SK-N-SH treated with all-trans-retinoic acid at 6 μM for 48 hours (cell line): ENCODE data around the gene ERC1.
A peak's percentile ranks its signal among the peaks of the same experiment; 100 is the strongest.
"Not testable (repeated sequence)": the region's sequence is repeated elsewhere in the genome, so short reads cannot be mapped to it uniquely, and the experiment has no call there.

ENCODE experiments used
- ATAC-seq: fragments of 200-7000 bp; cut with Tn5 transposase; 3 replicates; pipeline ENCODE4 v1.9.1; 2020; ENCODE audit warnings: mild to moderate bottlenecking, moderate library complexity
- BACH2 ChIP-seq: fragments of 250-450 bp; sonication (Bioruptor Pico); IDR thresholded peaks from 2 replicates; pipeline ENCODE4 v1.9.0; 2021; ENCODE audit warnings: mild to moderate bottlenecking, borderline replicate concordance
- ESRRG ChIP-seq: fragments of 250-450 bp; sonication (Bioruptor Pico); IDR thresholded peaks from 2 replicates; pipeline ENCODE4 v1.6.1; 2021; ENCODE audit warnings: mild to moderate bottlenecking
- ISL1 ChIP-seq: fragments of 250-450 bp; sonication (Bioruptor Pico); IDR thresholded peaks from 2 replicates; pipeline ENCODE4 v2.1.2; 2022; ENCODE audit warnings: mild to moderate bottlenecking, moderate library complexity
- OSR1 ChIP-seq: fragments of 250-450 bp; sonication (Bioruptor Pico); IDR thresholded peaks from 2 replicates; pipeline ENCODE4 v1.8.0; 2022; ENCODE audit warnings: moderate library complexity, mild to moderate bottlenecking, inconsistent platforms
- RARB ChIP-seq: fragments of 250-450 bp; sonication (Bioruptor Pico); IDR thresholded peaks from 2 replicates; pipeline ENCODE4 v1.8.0; 2021; ENCODE audit warnings: mild to moderate bottlenecking, moderate library complexity
- SNAI2 ChIP-seq: fragments of 250-450 bp; sonication (Bioruptor Pico); IDR thresholded peaks from 2 replicates; pipeline ENCODE4 v1.5.0; 2020; ENCODE audit warnings: mild to moderate bottlenecking, moderate library complexity
- TCF4 ChIP-seq: fragments of 250-450 bp; sonication (Bioruptor Pico); IDR thresholded peaks from 2 replicates; pipeline ENCODE4 v1.8.0; 2021; ENCODE audit warnings: mild to moderate bottlenecking, moderate library complexity, borderline replicate concordance
- TOX ChIP-seq: fragments of 250-450 bp; sonication (Bioruptor Pico); IDR thresholded peaks from 2 replicates; pipeline ENCODE4 v1.8.0; 2021; ENCODE audit warnings: mild to moderate bottlenecking, moderate library complexity, borderline replicate concordance
- ZC3H10 ChIP-seq: fragments of 250-450 bp; sonication (Bioruptor Pico); IDR thresholded peaks from 2 replicates; pipeline ENCODE4 v1.5.1; 2021; ENCODE audit warnings: mild to moderate bottlenecking, moderate library complexity
- ZFP3 ChIP-seq: fragments of 250-450 bp; sonication (Bioruptor Pico); IDR thresholded peaks from 2 replicates; pipeline ENCODE4 v1.5.0; 2020; ENCODE audit warnings: mild to moderate bottlenecking, moderate library complexity
- ZNF565 ChIP-seq: fragments of 450-650 bp; formaldehyde crosslinking; conservative IDR thresholded peaks from 2 replicates; pipeline ENCODE4 v1.5.0; 2020; ENCODE audit warnings: low read depth, mild to moderate bottlenecking, moderate library complexity
- ZNF70 ChIP-seq: fragments of 450-650 bp; formaldehyde crosslinking; IDR thresholded peaks from 2 replicates; pipeline ENCODE4 v1.5.0; 2020; ENCODE audit warnings: mild to moderate bottlenecking, moderate library complexity
- TF ChIP-seq, protein P1 (sequence below): fragments of 250-450 bp; sonication (Bioruptor Pico); IDR thresholded peaks from 2 replicates; pipeline ENCODE4 v1.8.0; 2021; ENCODE audit warnings: low read depth, mild to moderate bottlenecking, moderate library complexity, borderline replicate concordance
- TF ChIP-seq, protein P2 (sequence below): fragments of 250-450 bp; sonication (Bioruptor Pico); IDR thresholded peaks from 2 replicates; pipeline ENCODE4 v1.5.0; 2020; ENCODE audit warnings: mild to moderate bottlenecking, moderate library complexity
- TF ChIP-seq, protein P3 (sequence below): fragments of 250-450 bp; sonication (Bioruptor Pico); IDR thresholded peaks from 2 replicates; pipeline ENCODE4 v1.8.0; 2020; ENCODE audit warnings: mild to moderate bottlenecking, moderate library complexity, borderline replicate concordance
- TF ChIP-seq, protein P4 (sequence below): fragments of 250-450 bp; sonication (Bioruptor Pico); IDR thresholded peaks from 2 replicates; pipeline ENCODE4 v1.5.1; 2021; ENCODE audit warnings: mild to moderate bottlenecking, moderate library complexity
- TF ChIP-seq, protein P5 (sequence below): fragments of 250-450 bp; sonication (Bioruptor Pico); IDR thresholded peaks from 2 replicates; pipeline ENCODE4 v1.5.1; 2020; ENCODE audit warnings: low read depth, mild to moderate bottlenecking, moderate library complexity

Gene ERC1

GRCh38 chr12:1195513-1195912 is 204.5 kb downstream of the ERC1 start:
- no peak for ATAC-seq
- TF ChIP-seq TOX (CRISPR knock-in tag) (no peak), RARB (CRISPR knock-in tag) (no peak), TCF4 (CRISPR knock-in tag) (no peak), ZNF565 (CRISPR knock-in tag) (no peak), ESRRG (CRISPR knock-in tag) (no peak), ZNF70 (no peak), BACH2 (CRISPR knock-in tag) (no peak), ISL1 (CRISPR knock-in tag) (no peak), ZC3H10 (CRISPR knock-in tag) (no peak), SNAI2 (CRISPR knock-in tag) (no peak)
- TF ChIP-seq, protein P1, sequence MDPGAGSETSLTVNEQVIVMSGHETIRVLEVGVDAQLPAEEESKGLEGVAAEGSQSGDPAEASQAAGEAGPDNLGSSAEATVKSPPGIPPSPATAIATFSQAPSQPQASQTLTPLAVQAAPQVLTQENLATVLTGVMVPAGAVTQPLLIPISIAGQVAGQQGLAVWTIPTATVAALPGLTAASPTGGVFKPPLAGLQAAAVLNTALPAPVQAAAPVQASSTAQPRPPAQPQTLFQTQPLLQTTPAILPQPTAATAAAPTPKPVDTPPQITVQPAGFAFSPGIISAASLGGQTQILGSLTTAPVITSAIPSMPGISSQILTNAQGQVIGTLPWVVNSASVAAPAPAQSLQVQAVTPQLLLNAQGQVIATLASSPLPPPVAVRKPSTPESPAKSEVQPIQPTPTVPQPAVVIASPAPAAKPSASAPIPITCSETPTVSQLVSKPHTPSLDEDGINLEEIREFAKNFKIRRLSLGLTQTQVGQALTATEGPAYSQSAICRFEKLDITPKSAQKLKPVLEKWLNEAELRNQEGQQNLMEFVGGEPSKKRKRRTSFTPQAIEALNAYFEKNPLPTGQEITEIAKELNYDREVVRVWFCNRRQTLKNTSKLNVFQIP (CRISPR knock-in tag) = no peak
- TF ChIP-seq, protein P2, sequence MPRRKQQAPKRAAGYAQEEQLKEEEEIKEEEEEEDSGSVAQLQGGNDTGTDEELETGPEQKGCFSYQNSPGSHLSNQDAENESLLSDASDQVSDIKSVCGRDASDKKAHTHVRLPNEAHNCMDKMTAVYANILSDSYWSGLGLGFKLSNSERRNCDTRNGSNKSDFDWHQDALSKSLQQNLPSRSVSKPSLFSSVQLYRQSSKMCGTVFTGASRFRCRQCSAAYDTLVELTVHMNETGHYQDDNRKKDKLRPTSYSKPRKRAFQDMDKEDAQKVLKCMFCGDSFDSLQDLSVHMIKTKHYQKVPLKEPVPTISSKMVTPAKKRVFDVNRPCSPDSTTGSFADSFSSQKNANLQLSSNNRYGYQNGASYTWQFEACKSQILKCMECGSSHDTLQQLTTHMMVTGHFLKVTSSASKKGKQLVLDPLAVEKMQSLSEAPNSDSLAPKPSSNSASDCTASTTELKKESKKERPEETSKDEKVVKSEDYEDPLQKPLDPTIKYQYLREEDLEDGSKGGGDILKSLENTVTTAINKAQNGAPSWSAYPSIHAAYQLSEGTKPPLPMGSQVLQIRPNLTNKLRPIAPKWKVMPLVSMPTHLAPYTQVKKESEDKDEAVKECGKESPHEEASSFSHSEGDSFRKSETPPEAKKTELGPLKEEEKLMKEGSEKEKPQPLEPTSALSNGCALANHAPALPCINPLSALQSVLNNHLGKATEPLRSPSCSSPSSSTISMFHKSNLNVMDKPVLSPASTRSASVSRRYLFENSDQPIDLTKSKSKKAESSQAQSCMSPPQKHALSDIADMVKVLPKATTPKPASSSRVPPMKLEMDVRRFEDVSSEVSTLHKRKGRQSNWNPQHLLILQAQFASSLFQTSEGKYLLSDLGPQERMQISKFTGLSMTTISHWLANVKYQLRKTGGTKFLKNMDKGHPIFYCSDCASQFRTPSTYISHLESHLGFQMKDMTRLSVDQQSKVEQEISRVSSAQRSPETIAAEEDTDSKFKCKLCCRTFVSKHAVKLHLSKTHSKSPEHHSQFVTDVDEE (CRISPR knock-in tag) = no peak
- TF ChIP-seq, protein P3, sequence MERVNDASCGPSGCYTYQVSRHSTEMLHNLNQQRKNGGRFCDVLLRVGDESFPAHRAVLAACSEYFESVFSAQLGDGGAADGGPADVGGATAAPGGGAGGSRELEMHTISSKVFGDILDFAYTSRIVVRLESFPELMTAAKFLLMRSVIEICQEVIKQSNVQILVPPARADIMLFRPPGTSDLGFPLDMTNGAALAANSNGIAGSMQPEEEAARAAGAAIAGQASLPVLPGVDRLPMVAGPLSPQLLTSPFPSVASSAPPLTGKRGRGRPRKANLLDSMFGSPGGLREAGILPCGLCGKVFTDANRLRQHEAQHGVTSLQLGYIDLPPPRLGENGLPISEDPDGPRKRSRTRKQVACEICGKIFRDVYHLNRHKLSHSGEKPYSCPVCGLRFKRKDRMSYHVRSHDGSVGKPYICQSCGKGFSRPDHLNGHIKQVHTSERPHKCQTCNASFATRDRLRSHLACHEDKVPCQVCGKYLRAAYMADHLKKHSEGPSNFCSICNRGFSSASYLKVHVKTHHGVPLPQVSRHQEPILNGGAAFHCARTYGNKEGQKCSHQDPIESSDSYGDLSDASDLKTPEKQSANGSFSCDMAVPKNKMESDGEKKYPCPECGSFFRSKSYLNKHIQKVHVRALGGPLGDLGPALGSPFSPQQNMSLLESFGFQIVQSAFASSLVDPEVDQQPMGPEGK (CRISPR knock-in tag) = no peak
- TF ChIP-seq, protein P4, sequence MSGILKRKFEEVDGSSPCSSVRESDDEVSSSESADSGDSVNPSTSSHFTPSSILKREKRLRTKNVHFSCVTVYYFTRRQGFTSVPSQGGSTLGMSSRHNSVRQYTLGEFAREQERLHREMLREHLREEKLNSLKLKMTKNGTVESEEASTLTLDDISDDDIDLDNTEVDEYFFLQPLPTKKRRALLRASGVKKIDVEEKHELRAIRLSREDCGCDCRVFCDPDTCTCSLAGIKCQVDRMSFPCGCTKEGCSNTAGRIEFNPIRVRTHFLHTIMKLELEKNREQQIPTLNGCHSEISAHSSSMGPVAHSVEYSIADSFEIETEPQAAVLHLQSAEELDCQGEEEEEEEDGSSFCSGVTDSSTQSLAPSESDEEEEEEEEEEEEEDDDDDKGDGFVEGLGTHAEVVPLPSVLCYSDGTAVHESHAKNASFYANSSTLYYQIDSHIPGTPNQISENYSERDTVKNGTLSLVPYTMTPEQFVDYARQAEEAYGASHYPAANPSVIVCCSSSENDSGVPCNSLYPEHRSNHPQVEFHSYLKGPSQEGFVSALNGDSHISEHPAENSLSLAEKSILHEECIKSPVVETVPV (CRISPR knock-in tag) = no peak

GRCh38 chr12:1197264-1198018 is 206.4 kb downstream of the ERC1 start:
- peak; percentile 82 for ATAC-seq
- peak; percentile 36 for TF ChIP-seq ISL1 (CRISPR knock-in tag)
- TF ChIP-seq, protein P4 (CRISPR knock-in tag) = no peak
- TF ChIP-seq, protein P1 (CRISPR knock-in tag) = no peak
- TF ChIP-seq ZFP3 (CRISPR knock-in tag) = no peak

- not testable (repeated sequence) for ATAC-seq
Measured at GRCh38 chr12:1198854-1199253, 207.8 kb downstream of the ERC1 start.

DNA sequence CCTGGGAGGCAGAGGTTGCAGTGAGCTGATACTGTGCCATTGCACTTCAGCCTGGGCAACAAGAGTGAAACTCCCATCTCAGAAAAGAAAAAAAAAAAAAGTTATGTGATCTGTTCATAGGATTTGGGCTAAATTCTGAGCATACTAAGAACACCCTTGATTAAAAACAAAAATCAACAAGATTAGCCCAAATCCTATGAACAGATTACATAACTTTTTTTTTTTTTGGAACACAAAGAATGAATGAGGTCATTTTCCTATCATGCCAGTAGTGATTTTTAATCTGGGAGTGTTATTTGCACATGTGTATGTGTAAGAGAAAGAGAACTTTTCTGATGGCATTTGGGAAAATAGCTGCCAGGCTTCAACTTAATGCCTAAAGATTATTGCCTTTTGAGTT is 208.7 kb downstream of the ERC1 start:
- ATAC-seq = no peak
- TF ChIP-seq, protein P5, sequence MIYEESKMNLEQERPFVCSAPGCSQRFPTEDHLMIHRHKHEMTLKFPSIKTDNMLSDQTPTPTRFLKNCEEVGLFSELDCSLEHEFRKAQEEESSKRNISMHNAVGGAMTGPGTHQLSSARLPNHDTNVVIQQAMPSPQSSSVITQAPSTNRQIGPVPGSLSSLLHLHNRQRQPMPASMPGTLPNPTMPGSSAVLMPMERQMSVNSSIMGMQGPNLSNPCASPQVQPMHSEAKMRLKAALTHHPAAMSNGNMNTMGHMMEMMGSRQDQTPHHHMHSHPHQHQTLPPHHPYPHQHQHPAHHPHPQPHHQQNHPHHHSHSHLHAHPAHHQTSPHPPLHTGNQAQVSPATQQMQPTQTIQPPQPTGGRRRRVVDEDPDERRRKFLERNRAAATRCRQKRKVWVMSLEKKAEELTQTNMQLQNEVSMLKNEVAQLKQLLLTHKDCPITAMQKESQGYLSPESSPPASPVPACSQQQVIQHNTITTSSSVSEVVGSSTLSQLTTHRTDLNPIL (CRISPR knock-in tag) = no peak
- TF ChIP-seq OSR1 (no peak), TOX (CRISPR knock-in tag) (no peak)
- TF ChIP-seq, all 23 proteins: peak for 0
